Right lobe of liver (tissue), 4 donors: Measurements from ENCODE around the gene DZIP1.

Experiments
- POLR2A ChIP-seq: fragments of 450-650 bp; IDR thresholded peaks from one replicate; pipeline ENCODE4 v1.6.1; 2017; ENCODE audit warnings: antibody characterized with exemption, mild to moderate bottlenecking
- TF ChIP-seq, protein P1 (sequence below), 4 donors: fragments of 200-600 bp in 3 of 4; fragments of 450-650 bp in 1 of 4; IDR thresholded peaks; one replicate each; pipeline versions ENCODE4 v1.5.1 to v1.8.0; 2016 to 2022; ENCODE audit warnings: antibody characterized with exemption in 4 of 4, mild to moderate bottlenecking in 2 of 4
- donor health status: DM: no; HTN: no; CAD: no.
- donor health status: DM: no; HTN: no; CAD: no.
- donor health status: DM: no; HTN: yes; CAD: no.

DNA sequence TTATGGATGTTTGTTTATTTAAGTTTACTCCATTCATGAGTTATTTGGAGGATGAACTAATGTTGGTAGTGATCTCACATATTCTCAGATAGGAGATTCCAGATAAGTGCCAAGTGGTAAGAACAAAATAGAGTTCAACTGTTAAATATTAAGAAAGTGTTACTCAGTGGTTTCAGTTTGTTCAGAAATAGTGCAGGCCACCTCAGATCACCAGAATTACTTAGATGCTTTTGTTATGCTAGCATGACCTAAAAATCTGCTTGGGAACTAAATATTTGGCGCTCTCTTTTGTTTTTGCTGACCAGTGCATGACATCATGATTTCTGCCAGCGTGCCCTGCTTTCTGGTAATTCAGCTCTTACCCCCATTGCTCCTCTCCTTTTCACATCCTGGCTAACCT, 76.4 kb downstream of the DZIP1 start:
- TF ChIP-seq, protein P1, sequence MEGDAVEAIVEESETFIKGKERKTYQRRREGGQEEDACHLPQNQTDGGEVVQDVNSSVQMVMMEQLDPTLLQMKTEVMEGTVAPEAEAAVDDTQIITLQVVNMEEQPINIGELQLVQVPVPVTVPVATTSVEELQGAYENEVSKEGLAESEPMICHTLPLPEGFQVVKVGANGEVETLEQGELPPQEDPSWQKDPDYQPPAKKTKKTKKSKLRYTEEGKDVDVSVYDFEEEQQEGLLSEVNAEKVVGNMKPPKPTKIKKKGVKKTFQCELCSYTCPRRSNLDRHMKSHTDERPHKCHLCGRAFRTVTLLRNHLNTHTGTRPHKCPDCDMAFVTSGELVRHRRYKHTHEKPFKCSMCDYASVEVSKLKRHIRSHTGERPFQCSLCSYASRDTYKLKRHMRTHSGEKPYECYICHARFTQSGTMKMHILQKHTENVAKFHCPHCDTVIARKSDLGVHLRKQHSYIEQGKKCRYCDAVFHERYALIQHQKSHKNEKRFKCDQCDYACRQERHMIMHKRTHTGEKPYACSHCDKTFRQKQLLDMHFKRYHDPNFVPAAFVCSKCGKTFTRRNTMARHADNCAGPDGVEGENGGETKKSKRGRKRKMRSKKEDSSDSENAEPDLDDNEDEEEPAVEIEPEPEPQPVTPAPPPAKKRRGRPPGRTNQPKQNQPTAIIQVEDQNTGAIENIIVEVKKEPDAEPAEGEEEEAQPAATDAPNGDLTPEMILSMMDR (IDR thresholded peaks at IDR 0.05): no peak
- TF ChIP-seq POLR2A: no peak
